Peyer's patch (tissue), 4 donors: Measurements from ENCODE around the gene FKBP7.

Source experiments
- CTCF ChIP-seq, 6 experiments: fragments of 450-650 bp in 4 of 6; fragments of 200-600 bp in 2 of 6; sonication (generic) in 1 of 6; IDR thresholded peaks; one replicate each; pipeline ENCODE4 v1.5.1; 2017 to 2019; ENCODE audit warnings: antibody characterized with exemption in 6 of 6, mild to moderate bottlenecking in 3 of 6, moderate library complexity in 1 of 6
- POLR2A ChIP-seq, 2 donors: fragments of 450-650 bp; IDR thresholded peaks; one replicate each; pipeline ENCODE4 v1.5.1; 2017; ENCODE audit warnings: antibody characterized with exemption in 2 of 2, mild to moderate bottlenecking in 2 of 2, moderate library complexity in 2 of 2

GRCh38 chr2:178484245-178485041 is 6.0 kb upstream of the FKBP7 start:
- no peak for TF ChIP-seq POLR2A (IDR thresholded peaks at IDR 0.05)
- no peak for TF ChIP-seq CTCF (IDR thresholded peaks at IDR 0.05)
